ENCODE results near the gene CFAP20.

CFAP20 gene

GRCh38 chr16:58123896-58124600 is 5.1 kb downstream of the CFAP20 start:
- DNase-seq: no peak

- no peak for DNase-seq
Observed at GRCh38 chr16:58121132-58121531, 8.0 kb downstream of the CFAP20 start.

GRCh38 chr16:58120234-58120633 is 8.9 kb downstream of the CFAP20 start:
- DNase-seq: no peak

GRCh38 chr16:58119509-58119845 is 9.7 kb downstream of the CFAP20 start:
- no peak for DNase-seq

- DNase-seq: no peak
Observed at GRCh38 chr16:58118801-58119508, 10.2 kb downstream of the CFAP20 start.

GRCh38 chr16:58116529-58116928 is 12.7 kb downstream of the CFAP20 start:
- DNase-seq: no peak

GRCh38 chr16:58116081-58116480 is 13.1 kb downstream of the CFAP20 start:
- no peak for DNase-seq

GRCh38 chr16:58114827-58115825 is 14.1 kb downstream of the CFAP20 start:
- no peak for DNase-seq

GRCh38 chr16:58111302-58111627 is 17.9 kb downstream of the CFAP20 start:
- no peak for DNase-seq

- no peak for DNase-seq
Observed at GRCh38 chr16:58110571-58111301, 18.4 kb downstream of the CFAP20 start.

GRCh38 chr16:58109881-58110280 is 19.3 kb downstream of the CFAP20 start:
- no peak for DNase-seq

- DNase-seq: peak; percentile 29
Observed at GRCh38 chr16:58109330-58109729, 19.9 kb downstream of the CFAP20 start.

GRCh38 chr16:58107709-58108108 is 21.5 kb downstream of the CFAP20 start:
- DNase-seq: no peak

- no peak for DNase-seq
Observed at GRCh38 chr16:58107228-58107627, 22.0 kb downstream of the CFAP20 start.

GRCh38 chr16:58105631-58106030 is 23.6 kb downstream of the CFAP20 start:
- peak; percentile 38 for DNase-seq

GRCh38 chr16:58102665-58103392 is 26.4 kb downstream of the CFAP20 start:
- DNase-seq: no peak

- no peak for DNase-seq
Observed at GRCh38 chr16:58099956-58100300, 29.3 kb downstream of the CFAP20 start.

GRCh38 chr16:58099097-58099955 is 29.9 kb downstream of the CFAP20 start:
- no peak for DNase-seq

GRCh38 chr16:58098207-58099096 is 30.7 kb downstream of the CFAP20 start:
- no peak for DNase-seq

- no peak for DNase-seq
Observed at GRCh38 chr16:58096249-58096648, 32.9 kb downstream of the CFAP20 start.

All from GDM1 (cell line).